ENCODE results near the gene PIGL. TPM values are rescaled to one million over a fixed set of nuclear protein-coding genes. Genes with fewer than 3 reads are reported as not detected.

Gene PIGL
- total and polyA plus RNA-seq, 4 donors, result 8.9 to 38.1 (median 27.1) TPM

DNA sequence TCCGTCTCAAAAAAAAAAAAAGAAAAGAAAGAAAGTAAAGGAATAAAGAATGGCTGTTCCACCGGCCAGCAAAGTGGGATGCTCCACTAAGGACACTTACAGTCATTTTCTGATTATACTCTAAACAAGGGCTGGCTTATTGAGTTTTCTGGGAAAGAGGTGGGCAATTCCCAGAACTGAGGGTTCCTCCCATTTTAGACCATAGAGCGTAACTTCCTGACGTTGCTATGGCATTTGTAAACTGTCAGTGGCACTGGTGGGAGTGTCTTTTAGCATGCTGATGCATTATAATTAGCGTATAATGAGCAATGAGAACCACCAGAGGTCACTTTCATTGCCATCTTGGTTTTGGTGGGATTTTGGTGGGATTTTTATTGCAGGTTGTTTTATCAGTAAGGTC, 58.0 kb downstream of the PIGL start:
- no peaks in the 10 kb centered on the region for H3K4me1 ChIP-seq (ENCODE audit: control insufficient read depth in 5 of 5, insufficient read depth in 5 of 5, low read length in 5 of 5)
- no peaks in the 10 kb centered on the region for H3K9me3 ChIP-seq (ENCODE audit: control insufficient read depth in 4 of 4, insufficient read depth in 3 of 4, low read length in 3 of 4)
- no peak for ATAC-seq (ENCODE audit: insufficient read depth, low FRiP score)
- no peak overlapping the region for H3K27ac ChIP-seq (ENCODE audit: low read depth in 1 of 2, low read length in 1 of 2)
- TF ChIP-seq, protein P1, sequence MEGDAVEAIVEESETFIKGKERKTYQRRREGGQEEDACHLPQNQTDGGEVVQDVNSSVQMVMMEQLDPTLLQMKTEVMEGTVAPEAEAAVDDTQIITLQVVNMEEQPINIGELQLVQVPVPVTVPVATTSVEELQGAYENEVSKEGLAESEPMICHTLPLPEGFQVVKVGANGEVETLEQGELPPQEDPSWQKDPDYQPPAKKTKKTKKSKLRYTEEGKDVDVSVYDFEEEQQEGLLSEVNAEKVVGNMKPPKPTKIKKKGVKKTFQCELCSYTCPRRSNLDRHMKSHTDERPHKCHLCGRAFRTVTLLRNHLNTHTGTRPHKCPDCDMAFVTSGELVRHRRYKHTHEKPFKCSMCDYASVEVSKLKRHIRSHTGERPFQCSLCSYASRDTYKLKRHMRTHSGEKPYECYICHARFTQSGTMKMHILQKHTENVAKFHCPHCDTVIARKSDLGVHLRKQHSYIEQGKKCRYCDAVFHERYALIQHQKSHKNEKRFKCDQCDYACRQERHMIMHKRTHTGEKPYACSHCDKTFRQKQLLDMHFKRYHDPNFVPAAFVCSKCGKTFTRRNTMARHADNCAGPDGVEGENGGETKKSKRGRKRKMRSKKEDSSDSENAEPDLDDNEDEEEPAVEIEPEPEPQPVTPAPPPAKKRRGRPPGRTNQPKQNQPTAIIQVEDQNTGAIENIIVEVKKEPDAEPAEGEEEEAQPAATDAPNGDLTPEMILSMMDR (IDR thresholded peaks at IDR 0.05; ENCODE audit: control extremely low read depth, extremely low read depth), result no peak
- WGBS, 2 donors, result 88 to 94% methylated on average over 5 of the region's 5 CpGs
- H3K36me3 ChIP-seq (ENCODE audit: control insufficient read depth in 4 of 4, insufficient read depth in 4 of 4, low read length in 4 of 4), result peaks cover 0 to 5% (median 2%) of the 10 kb centered on the region in 4 donors
- no peak overlapping the region for H3K4me3 ChIP-seq
- no peaks in the 10 kb centered on the region for H3K27me3 ChIP-seq (ENCODE audit: control insufficient read depth in 3 of 3, insufficient read depth in 3 of 3, low read length in 2 of 3)
- H3K9ac ChIP-seq (ENCODE audit: insufficient read depth in 1 of 2, low read length in 2 of 2), result no peak overlapping the region
- no peak for DNase-seq

DNA sequence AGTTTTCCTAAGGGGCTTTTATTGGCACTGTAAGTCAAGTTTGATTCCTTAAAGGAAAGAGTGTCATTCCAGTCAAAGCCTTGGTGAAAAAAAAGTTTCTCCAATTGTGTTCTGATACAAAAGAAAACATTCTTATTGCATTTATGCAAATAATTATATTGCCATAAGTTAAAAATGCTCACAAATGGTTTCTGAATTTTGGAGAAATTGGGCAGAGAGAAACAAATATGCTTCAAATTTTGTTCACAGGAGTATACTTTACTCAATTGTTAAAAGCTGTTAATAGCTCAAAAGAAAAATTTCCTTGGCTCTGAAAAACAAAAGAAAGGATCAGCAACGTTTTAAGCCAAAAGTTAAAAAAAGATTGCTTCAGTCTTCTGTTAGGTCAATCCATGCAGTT, 60.2 kb downstream of the PIGL start:
- Histone ChIP-seq H3K4me3 (no peak overlapping the region), H3K9ac (ENCODE audit: insufficient read depth in 1 of 2, low read length in 2 of 2) (no peak overlapping the region), H3K27ac (ENCODE audit: low read depth in 1 of 2, low read length in 1 of 2) (no peak overlapping the region), H3K9me3 (ENCODE audit: control insufficient read depth in 4 of 4, insufficient read depth in 3 of 4, low read length in 3 of 4) (no peaks in the 10 kb centered on the region), H3K36me3 (ENCODE audit: control insufficient read depth in 4 of 4, insufficient read depth in 4 of 4, low read length in 4 of 4) (peaks cover 0 to 5% (median 2%) of the 10 kb centered on the region in 4 donors), H3K4me1 (ENCODE audit: control insufficient read depth in 5 of 5, insufficient read depth in 5 of 5, low read length in 5 of 5) (peaks cover 0 to 2% (median 0%) of the 10 kb centered on the region in 5 donors), H3K27me3 (ENCODE audit: control insufficient read depth in 3 of 3, insufficient read depth in 3 of 3, low read length in 2 of 3) (no peaks in the 10 kb centered on the region)
- WGBS, 2 donors, result 68 to 79% methylated on average over 1 of the region's 1 CpG
- ATAC-seq (ENCODE audit: insufficient read depth, low FRiP score) (no peak), DNase-seq (no peak)
- TF ChIP-seq, protein P1 (IDR thresholded peaks at IDR 0.05; ENCODE audit: control extremely low read depth, extremely low read depth), result no peak

DNA sequence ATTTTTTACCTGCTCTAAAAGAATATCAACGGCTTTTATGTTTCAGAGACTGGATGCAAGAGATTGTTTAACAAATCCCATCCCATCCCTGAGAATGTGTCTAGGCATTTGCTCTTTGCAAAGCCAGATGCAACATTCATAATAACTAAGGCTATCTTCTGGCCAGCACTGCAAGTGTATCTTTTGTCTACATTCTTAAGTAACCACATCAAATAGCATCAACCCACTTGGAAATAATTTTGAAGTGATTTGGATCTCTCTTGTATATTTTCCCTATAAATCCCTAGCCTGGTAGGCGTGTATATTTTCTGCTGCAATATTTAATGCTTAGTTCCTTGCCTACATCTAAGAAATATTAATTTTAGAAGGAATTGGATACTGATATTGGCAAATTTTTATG, 64.3 kb downstream of the PIGL start:
- Histone ChIP-seq H3K9me3 (ENCODE audit: control insufficient read depth in 4 of 4, insufficient read depth in 3 of 4, low read length in 3 of 4) (no peaks in the 10 kb centered on the region), H3K27me3 (ENCODE audit: control insufficient read depth in 3 of 3, insufficient read depth in 3 of 3, low read length in 2 of 3) (no peaks in the 10 kb centered on the region), H3K4me3 (no peak overlapping the region), H3K27ac (ENCODE audit: low read depth in 1 of 2, low read length in 1 of 2) (no peak overlapping the region), H3K36me3 (ENCODE audit: control insufficient read depth in 4 of 4, insufficient read depth in 4 of 4, low read length in 4 of 4) (peaks cover 0 to 5% (median 2%) of the 10 kb centered on the region in 4 donors), H3K9ac (ENCODE audit: insufficient read depth in 1 of 2, low read length in 2 of 2) (no peak overlapping the region), H3K4me1 (ENCODE audit: control insufficient read depth in 5 of 5, insufficient read depth in 5 of 5, low read length in 5 of 5) (peaks cover 3 to 25% (median 8%) of the 10 kb centered on the region in 5 donors)
- DNase-seq (no peak), ATAC-seq (ENCODE audit: insufficient read depth, low FRiP score) (no peak)
- 81 to 85% methylated on average over 2 of the region's 2 CpGs for WGBS, 2 donors
- TF ChIP-seq, protein P1 (IDR thresholded peaks at IDR 0.05; ENCODE audit: control extremely low read depth, extremely low read depth), result no peak

DNA sequence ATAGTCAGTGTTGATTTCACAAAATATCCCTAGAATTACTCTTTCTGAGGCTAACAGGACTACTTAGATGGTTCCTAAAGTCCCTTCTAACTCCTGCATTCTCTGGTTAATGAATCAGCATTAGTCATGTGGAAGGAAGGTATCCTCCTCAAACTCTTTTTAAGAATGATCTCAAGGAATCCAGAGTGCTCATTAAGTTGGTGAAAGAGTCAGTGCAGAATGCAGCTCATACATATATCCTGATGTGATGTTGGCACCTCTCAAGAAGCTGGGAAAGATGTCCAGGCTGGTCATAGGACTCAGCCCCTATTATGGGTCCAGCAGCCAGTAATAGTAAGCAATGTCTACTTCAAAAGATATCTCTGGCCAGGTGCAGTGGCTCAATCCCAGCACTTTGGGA, 65.5 kb downstream of the PIGL start:
- Histone ChIP-seq H3K27ac (ENCODE audit: low read depth in 1 of 2, low read length in 1 of 2) (no peak overlapping the region), H3K9me3 (ENCODE audit: control insufficient read depth in 4 of 4, insufficient read depth in 3 of 4, low read length in 3 of 4) (no peaks in the 10 kb centered on the region), H3K4me3 (no peak overlapping the region), H3K27me3 (ENCODE audit: control insufficient read depth in 3 of 3, insufficient read depth in 3 of 3, low read length in 2 of 3) (no peaks in the 10 kb centered on the region), H3K9ac (ENCODE audit: insufficient read depth in 1 of 2, low read length in 2 of 2) (no peak overlapping the region), H3K4me1 (ENCODE audit: control insufficient read depth in 5 of 5, insufficient read depth in 5 of 5, low read length in 5 of 5) (peaks cover 5 to 36% (median 18%) of the 10 kb centered on the region in 5 donors), H3K36me3 (ENCODE audit: control insufficient read depth in 4 of 4, insufficient read depth in 4 of 4, low read length in 4 of 4) (peaks cover 0 to 5% (median 2%) of the 10 kb centered on the region in 4 donors)
- ATAC-seq (ENCODE audit: insufficient read depth, low FRiP score) (no peak), DNase-seq (no peak)
- TF ChIP-seq, protein P1 (IDR thresholded peaks at IDR 0.05; ENCODE audit: control extremely low read depth, extremely low read depth), result no peak

All from lung (tissue), 12 donors.